Suprapubic skin (tissue), 4 donors: ENCODE results near the gene SPECC1. TPM values are rescaled to one million over a fixed set of nuclear protein-coding genes. Genes with fewer than 3 reads are reported as not detected.

ENCODE experiments used
- DNase-seq, 2 donors: peaks; one replicate each; pipeline ENCODE4 v3.0.0-alpha.2; 2019; ENCODE audit warnings: low spot score in 2 of 2
- H3K27ac ChIP-seq: fragments of 200-600 bp; sonication (generic); one replicate; pipeline ENCODE4 v1.5.1; 2019
- H3K27me3 ChIP-seq: fragments of 200-600 bp; sonication (generic); one replicate; pipeline ENCODE4 v1.5.1; 2019
- H3K36me3 ChIP-seq: fragments of 200-600 bp; sonication (generic); one replicate; pipeline ENCODE4 v1.5.1; 2019
- H3K4me1 ChIP-seq: fragments of 200-600 bp; sonication (generic); one replicate; pipeline ENCODE4 v1.5.1; 2019
- H3K4me3 ChIP-seq: fragments of 200-600 bp; sonication (generic); one replicate; pipeline ENCODE4 v1.5.1; 2019; ENCODE audit warnings: mild to moderate bottlenecking
- H3K9me3 ChIP-seq: fragments of 200-600 bp; sonication (generic); one replicate; pipeline ENCODE4 v1.5.1; 2019
- EP300 ChIP-seq: sonication (generic); formaldehyde crosslinking; IDR thresholded peaks from one replicate; pipeline ENCODE4 v1.6.1; 2017; ENCODE audit warnings: antibody characterized with exemption
- POLR2A ChIP-seq, 2 donors: fragments of 450-650 bp; IDR thresholded peaks; one replicate each; pipeline ENCODE4 v1.6.1; 2017; ENCODE audit warnings: antibody characterized with exemption in 2 of 2, mild to moderate bottlenecking in 2 of 2, moderate library complexity in 2 of 2
- POLR2AphosphoS5 ChIP-seq, 3 donors: sonication (generic); formaldehyde crosslinking; IDR thresholded peaks; one replicate each; pipeline ENCODE4 v1.6.1; 2017; ENCODE audit warnings: antibody characterized with exemption in 3 of 3
- WGBS: methylation state at CpG from one replicate; pipeline ENCODE4 v1.1.5; 2018; 5-methylcytosine and 5-hydroxymethylcytosine counted together
- total RNA-seq, 4 donors: library from RNA; depleted of rRNA; stranded (reverse); fragments of >200 nt; gene quantifications; one replicate each; pipeline ENCODE4 v1.1.0, GENCODE V29; 2016
- TF ChIP-seq, protein P1 (sequence below), 2 donors: fragments of 200-600 bp in 1 of 2; fragments of 450-650 bp in 1 of 2; sonication (generic) in 1 of 2; IDR thresholded peaks; one replicate each; pipeline ENCODE4 v1.5.1; 2016 to 2019; ENCODE audit warnings: antibody characterized with exemption in 2 of 2, mild to moderate bottlenecking in 1 of 2, moderate library complexity in 1 of 2

Gene SPECC1
- total RNA-seq, 4 donors from 2014 or later: 12.2 to 18.1 (median 16.4) TPM

DNA sequence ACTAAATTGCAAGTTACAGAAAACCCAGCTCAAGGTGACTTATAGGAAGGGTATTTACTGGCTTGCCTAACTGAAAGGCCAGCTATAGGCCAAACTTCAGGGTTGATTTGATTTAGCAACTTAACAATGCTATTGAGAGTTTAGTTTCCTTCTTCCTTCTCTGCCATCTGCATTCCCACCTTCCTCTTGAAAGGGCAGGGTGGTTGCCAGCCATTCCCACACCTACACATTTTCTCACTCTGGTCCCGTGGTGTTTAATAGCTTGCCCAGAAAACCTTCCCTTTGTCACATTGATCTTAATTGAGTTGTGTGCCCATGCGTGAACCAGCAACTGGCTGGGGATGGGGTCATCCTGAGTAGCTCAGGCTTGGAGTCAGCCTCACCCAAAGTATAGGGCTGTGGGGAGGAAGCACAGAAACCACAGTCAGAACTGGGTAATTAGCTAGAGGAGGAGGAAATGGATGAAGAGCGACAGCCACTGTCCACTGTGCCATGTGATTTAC is 194.7 kb downstream of the SPECC1 start:
- 79% methylated on average over 3 of the region's 3 CpGs for WGBS
- H3K36me3 ChIP-seq: no peaks in the 10 kb centered on the region
- H3K27ac ChIP-seq: no peak overlapping the region
- TF ChIP-seq POLR2A (IDR thresholded peaks at IDR 0.05) (no peak), POLR2AphosphoS5 (IDR thresholded peaks at IDR 0.05) (no peak), EP300 (no peak)
- TF ChIP-seq, protein P1, sequence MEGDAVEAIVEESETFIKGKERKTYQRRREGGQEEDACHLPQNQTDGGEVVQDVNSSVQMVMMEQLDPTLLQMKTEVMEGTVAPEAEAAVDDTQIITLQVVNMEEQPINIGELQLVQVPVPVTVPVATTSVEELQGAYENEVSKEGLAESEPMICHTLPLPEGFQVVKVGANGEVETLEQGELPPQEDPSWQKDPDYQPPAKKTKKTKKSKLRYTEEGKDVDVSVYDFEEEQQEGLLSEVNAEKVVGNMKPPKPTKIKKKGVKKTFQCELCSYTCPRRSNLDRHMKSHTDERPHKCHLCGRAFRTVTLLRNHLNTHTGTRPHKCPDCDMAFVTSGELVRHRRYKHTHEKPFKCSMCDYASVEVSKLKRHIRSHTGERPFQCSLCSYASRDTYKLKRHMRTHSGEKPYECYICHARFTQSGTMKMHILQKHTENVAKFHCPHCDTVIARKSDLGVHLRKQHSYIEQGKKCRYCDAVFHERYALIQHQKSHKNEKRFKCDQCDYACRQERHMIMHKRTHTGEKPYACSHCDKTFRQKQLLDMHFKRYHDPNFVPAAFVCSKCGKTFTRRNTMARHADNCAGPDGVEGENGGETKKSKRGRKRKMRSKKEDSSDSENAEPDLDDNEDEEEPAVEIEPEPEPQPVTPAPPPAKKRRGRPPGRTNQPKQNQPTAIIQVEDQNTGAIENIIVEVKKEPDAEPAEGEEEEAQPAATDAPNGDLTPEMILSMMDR (IDR thresholded peaks at IDR 0.05): no peak
- no peak for DNase-seq
- peaks cover 22% of the 10 kb centered on the region for H3K4me1 ChIP-seq
- no peaks in the 10 kb centered on the region for H3K27me3 ChIP-seq
- no peak overlapping the region for H3K4me3 ChIP-seq
- H3K9me3 ChIP-seq: no peaks in the 10 kb centered on the region

DNA sequence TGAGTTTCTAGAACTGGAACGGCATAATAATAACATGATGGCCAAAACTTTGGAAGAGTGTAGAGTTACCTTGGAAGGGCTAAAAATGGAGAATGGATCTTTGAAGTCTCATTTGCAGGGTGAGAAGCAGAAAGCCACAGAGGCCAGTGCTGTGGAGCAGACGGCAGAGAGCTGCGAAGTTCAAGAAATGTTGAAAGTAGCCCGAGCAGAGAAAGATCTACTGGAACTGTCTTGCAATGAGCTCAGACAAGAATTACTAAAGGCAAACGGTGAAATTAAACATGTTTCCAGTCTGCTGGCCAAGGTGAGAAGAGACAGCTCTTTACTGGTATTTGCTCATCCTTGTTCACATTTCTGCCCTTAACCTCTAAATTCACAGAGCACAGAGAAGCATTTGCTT is 196.4 kb downstream of the SPECC1 start:
- no peaks in the 10 kb centered on the region for H3K27me3 ChIP-seq
- H3K36me3 ChIP-seq: no peaks in the 10 kb centered on the region
- H3K4me1 ChIP-seq: peaks cover 22% of the 10 kb centered on the region
- WGBS: 88% methylated on average over 5 of the region's 5 CpGs
- H3K27ac ChIP-seq: no peak overlapping the region
- DNase-seq: no peak
- TF ChIP-seq POLR2AphosphoS5 (IDR thresholded peaks at IDR 0.05): no peak
- no peak for TF ChIP-seq EP300
- TF ChIP-seq, protein P1 (IDR thresholded peaks at IDR 0.05): no peak
- TF ChIP-seq POLR2A (IDR thresholded peaks at IDR 0.05): no peak
- H3K9me3 ChIP-seq: no peaks in the 10 kb centered on the region
- no peak overlapping the region for H3K4me3 ChIP-seq

DNA sequence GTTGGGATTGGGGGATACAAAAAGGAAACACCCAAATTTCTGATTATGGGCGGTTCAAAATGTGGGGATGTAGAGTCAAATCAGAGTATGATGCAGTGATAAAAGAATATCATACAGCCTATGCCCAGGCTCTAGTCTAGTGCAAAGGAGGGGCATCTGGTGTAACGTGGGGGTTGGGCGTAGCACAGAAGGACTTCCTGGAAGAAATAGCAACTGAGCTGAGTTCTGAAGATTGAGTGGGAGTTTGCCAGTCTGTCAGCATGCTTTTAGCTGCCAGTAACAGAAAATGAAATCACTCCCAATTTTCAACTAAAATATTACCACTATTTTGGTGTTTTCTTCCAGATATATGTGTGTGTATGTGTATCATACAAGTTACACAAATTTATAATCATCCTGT is 196.9 kb downstream of the SPECC1 start:
- 77% methylated on average over 3 of the region's 3 CpGs for WGBS
- H3K27ac ChIP-seq: no peak overlapping the region
- TF ChIP-seq EP300 (no peak), POLR2AphosphoS5 (IDR thresholded peaks at IDR 0.05) (no peak), POLR2A (IDR thresholded peaks at IDR 0.05) (no peak)
- TF ChIP-seq, protein P1 (IDR thresholded peaks at IDR 0.05): no peak

DNA sequence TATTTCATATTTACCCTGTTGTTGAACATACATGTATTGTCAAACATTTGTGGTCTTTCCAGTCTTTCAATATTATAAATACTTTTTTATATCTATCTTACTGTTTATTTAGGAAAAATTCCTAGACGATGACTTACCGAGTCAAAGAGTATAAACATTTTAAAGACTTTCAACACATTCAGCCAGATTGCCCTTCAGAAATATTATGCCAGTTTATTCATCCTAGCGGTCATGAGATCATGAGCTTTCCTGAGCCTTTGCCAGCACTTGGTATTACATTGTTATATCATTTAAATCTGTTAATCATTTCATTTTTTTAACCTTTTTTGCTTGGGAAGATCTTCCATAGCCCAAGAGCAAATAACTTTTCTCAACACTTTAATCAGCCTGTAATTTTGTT is 197.4 kb downstream of the SPECC1 start:
- WGBS: 43% methylated on average over 3 of the region's 3 CpGs
- Histone ChIP-seq H3K36me3 (no peaks in the 10 kb centered on the region), H3K4me3 (no peak overlapping the region), H3K9me3 (no peaks in the 10 kb centered on the region), H3K27me3 (no peaks in the 10 kb centered on the region), H3K4me1 (peaks cover 22% of the 10 kb centered on the region), H3K27ac (no peak overlapping the region)
- DNase-seq: no peak
- TF ChIP-seq EP300: no peak
- TF ChIP-seq, protein P1 (IDR thresholded peaks at IDR 0.05): no peak
- TF ChIP-seq POLR2A (IDR thresholded peaks at IDR 0.05): no peak
- TF ChIP-seq POLR2AphosphoS5 (IDR thresholded peaks at IDR 0.05): no peak

More for the DNA sequence above, 196.9 kb downstream of the SPECC1 start:
- DNase-seq: no peak
- no peak overlapping the region for H3K4me3 ChIP-seq
- no peaks in the 10 kb centered on the region for H3K36me3 ChIP-seq
- no peaks in the 10 kb centered on the region for H3K9me3 ChIP-seq
- no peaks in the 10 kb centered on the region for H3K27me3 ChIP-seq
- H3K4me1 ChIP-seq: peaks cover 22% of the 10 kb centered on the region

DNA sequence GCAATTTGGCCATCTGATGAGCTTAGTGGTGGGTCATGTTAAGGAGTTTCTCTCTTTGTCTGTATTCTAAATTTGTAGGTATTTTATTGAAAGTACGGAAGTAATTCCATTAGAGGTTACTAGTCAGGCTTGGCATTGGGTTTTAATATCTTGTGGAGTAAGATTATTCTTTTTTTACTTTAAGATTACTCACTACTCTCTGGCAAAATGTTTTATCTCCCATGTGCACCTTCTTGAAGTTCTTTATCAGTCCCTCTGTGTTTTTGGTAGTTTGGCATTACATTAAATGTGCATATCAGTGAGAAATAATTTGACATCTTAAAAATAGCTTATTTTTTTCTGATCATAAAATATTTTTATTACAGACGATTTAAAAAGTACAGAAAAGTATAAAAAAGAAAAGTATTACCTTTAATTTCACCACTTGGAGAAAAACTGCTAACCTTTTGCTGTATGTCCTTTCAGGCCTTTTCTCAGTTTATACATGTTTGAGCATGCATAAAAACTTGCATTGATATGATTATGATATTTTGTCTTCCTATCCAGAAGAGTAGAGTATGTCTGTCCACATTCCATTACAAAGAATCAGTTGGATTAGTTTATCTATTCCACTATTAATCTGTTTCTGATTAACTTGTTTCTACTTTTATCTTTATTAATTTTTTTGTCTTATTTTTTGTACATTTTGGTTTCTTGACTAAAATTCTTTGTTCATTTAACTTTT is 198.3 kb downstream of the SPECC1 start:
- Histone ChIP-seq H3K27me3 (no peaks in the 10 kb centered on the region), H3K4me3 (no peak overlapping the region), H3K36me3 (no peaks in the 10 kb centered on the region), H3K27ac (no peak overlapping the region), H3K4me1 (peaks cover 22% of the 10 kb centered on the region), H3K9me3 (no peaks in the 10 kb centered on the region)
- DNase-seq: no peak
- 64% methylated on average over 2 of the region's 2 CpGs for WGBS
- TF ChIP-seq POLR2AphosphoS5 (IDR thresholded peaks at IDR 0.05) (no peak), EP300 (no peak)
- TF ChIP-seq, protein P1 (IDR thresholded peaks at IDR 0.05): no peak
